Esophagus squamous epithelium (tissue), 4 donors: ENCODE measurements around the gene SMYD3.

Experiments used
- POLR2A ChIP-seq, 4 donors: fragments of 450-650 bp; IDR thresholded peaks; one replicate each; pipeline ENCODE4 v1.6.1; 2017; ENCODE audit warnings: antibody characterized with exemption in 4 of 4, mild to moderate bottlenecking in 4 of 4, moderate library complexity in 3 of 4
- TF ChIP-seq, protein P1 (sequence below), 6 experiments: fragments of 450-650 bp in 4 of 6; fragments of 200-600 bp in 2 of 6; sonication (generic) in 2 of 6; IDR thresholded peaks; one replicate each; pipeline ENCODE4 v1.5.1; 2016 to 2019; ENCODE audit warnings: antibody characterized with exemption in 6 of 6, mild to moderate bottlenecking in 4 of 6, moderate library complexity in 4 of 6

DNA sequence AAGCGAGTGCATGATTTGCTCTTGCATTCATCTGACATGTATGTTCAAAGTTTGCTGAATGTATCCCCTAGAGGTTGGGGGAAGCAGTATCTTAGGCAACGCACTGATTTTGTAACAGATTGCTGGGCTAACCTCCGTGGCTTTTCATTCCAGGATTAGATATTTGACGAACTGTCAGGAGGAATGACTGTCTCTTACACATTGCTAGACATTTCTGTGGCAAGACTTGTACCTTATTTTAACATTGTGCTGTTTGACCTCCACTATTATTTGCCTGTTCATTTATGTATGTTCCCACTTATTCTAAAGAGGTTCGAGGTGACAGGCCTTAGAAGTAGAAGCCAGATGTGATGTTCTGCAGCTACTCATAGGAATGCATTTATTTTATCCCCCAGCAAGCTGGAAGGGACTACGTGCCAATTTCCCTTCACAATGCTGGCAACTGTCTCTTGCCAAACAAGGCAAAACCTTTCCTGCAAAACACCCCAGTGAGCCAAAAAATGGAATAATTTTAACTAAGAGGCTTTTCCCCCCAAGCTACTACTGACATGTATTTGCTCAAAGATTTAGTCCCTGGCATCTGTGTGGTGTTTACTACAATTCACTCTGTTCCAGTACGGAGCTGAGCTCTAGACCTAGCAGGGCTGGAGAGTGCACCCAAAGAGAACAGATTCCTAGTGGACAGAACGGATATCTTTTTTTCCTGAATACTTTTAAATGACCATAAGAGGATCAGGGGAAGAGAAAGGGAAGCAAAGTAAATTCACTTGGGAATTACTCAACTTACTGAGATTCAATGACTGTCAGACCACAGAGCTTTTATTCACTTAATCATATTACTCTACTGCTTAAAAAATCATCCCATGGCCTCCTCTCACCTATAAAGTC lies 646.2 kb downstream of the SMYD3 start:
- no peak for TF ChIP-seq POLR2A (IDR thresholded peaks at IDR 0.05)
- TF ChIP-seq, protein P1, sequence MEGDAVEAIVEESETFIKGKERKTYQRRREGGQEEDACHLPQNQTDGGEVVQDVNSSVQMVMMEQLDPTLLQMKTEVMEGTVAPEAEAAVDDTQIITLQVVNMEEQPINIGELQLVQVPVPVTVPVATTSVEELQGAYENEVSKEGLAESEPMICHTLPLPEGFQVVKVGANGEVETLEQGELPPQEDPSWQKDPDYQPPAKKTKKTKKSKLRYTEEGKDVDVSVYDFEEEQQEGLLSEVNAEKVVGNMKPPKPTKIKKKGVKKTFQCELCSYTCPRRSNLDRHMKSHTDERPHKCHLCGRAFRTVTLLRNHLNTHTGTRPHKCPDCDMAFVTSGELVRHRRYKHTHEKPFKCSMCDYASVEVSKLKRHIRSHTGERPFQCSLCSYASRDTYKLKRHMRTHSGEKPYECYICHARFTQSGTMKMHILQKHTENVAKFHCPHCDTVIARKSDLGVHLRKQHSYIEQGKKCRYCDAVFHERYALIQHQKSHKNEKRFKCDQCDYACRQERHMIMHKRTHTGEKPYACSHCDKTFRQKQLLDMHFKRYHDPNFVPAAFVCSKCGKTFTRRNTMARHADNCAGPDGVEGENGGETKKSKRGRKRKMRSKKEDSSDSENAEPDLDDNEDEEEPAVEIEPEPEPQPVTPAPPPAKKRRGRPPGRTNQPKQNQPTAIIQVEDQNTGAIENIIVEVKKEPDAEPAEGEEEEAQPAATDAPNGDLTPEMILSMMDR (IDR thresholded peaks at IDR 0.05) = no peak
